BJ (cell line): Measurements from ENCODE around the gene NRGN. TPM values are rescaled to one million over a fixed set of nuclear protein-coding genes. Genes with fewer than 3 reads are reported as not detected.

ENCODE experiments used
- CTCF ChIA-PET: fragments of 350-600 bp; formaldehyde crosslinking; extraction: SDS; loops from one replicate; lab custom pipeline; 2021; ENCODE audit warnings: antibody characterized with exemption, inconsistent platforms; lab: Yijun Ruan, JAX
- POLR2A ChIA-PET: fragments of 300-600 bp; sonication (Branson Sonifier 250); formaldehyde crosslinking; extraction: SDS; loops from one replicate; lab custom pipeline; 2021; ENCODE audit warnings: antibody characterized with exemption; lab: Charles Lee
- DNase-seq: peaks from one replicate; pipeline ENCODE4 v3.0.0-alpha.2; 2011; ENCODE audit warnings: low read depth
- H3K27me3 ChIP-seq: 2 replicates; pipeline ENCODE4 v1.6.0; 2011; ENCODE audit warnings: low read length; ENCODE audit not compliant: control insufficient read depth, insufficient read depth
- H3K36me3 ChIP-seq: 2 replicates; pipeline ENCODE4 v1.5.1; 2011; ENCODE audit warnings: low read length; ENCODE audit not compliant: control insufficient read depth, insufficient read depth
- H3K4me3 ChIP-seq: 2 replicates; pipeline ENCODE4 v1.5.1; 2011; ENCODE audit warnings: low read depth, mild to moderate bottlenecking, control low read depth, low read length
- polyA plus RNA-seq: library from polyadenylated mRNA; depleted of rRNA; stranded (reverse); fragments of >200 nt; gene quantifications from 2 replicates; pipeline ENCODE4 v1.2.3, GENCODE V29; 2011
- TF ChIP-seq, protein P1 (sequence below): IDR thresholded peaks from 2 replicates; pipeline ENCODE4 v1.5.1; 2011; ENCODE audit warnings: low read depth, mild to moderate bottlenecking, control low read depth, inconsistent platforms, low read length, moderate library complexity; ENCODE audit not compliant: insufficient read depth

The NRGN gene
- polyA plus RNA-seq, 1 experiment = 1.6 TPM

DNA sequence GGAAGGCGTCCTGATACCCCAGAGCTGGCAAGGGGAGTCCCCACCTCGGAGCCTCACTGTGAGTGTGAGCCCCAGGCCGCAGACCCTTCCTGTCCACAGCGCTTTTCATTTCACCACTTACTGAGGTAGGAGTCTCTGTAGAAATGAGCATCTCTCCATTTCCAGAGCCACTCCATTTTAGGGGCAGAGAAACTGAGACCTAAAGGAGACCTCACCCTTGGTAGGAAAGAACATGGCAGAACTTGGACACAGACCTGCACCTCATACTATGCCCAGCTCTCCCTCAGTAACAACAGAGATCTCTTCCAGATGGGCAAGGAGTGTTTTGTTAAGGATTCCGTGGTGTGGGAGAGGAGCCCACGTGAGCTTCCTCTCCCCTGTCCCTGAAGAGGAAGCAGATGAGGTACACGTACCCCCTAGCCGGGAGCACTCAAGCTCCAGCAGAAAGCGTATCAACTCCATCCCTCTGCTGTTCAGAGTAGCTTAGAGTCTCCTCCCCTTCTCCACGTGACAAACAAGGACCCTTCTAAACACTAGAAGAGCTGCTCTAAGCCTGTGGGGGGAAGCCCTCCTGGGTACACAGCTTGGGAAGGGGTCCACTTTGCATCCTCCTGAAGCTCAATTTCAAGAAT lies 12.8 kb downstream of the NRGN start:
- DNase-seq = no peak
- Histone ChIP-seq H3K27me3 (peaks cover 21% of the 10 kb centered on the region), H3K4me3 (no peak overlapping the region), H3K36me3 (no peaks in the 10 kb centered on the region)
- TF ChIP-seq, protein P1, sequence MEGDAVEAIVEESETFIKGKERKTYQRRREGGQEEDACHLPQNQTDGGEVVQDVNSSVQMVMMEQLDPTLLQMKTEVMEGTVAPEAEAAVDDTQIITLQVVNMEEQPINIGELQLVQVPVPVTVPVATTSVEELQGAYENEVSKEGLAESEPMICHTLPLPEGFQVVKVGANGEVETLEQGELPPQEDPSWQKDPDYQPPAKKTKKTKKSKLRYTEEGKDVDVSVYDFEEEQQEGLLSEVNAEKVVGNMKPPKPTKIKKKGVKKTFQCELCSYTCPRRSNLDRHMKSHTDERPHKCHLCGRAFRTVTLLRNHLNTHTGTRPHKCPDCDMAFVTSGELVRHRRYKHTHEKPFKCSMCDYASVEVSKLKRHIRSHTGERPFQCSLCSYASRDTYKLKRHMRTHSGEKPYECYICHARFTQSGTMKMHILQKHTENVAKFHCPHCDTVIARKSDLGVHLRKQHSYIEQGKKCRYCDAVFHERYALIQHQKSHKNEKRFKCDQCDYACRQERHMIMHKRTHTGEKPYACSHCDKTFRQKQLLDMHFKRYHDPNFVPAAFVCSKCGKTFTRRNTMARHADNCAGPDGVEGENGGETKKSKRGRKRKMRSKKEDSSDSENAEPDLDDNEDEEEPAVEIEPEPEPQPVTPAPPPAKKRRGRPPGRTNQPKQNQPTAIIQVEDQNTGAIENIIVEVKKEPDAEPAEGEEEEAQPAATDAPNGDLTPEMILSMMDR = no peak
- POLR2A ChIA-PET = interaction anchor here (0.5 kb wide), 1 partner anchor 9 kb away, joined by 5 read pairs; no protein-coding TSS in a partner anchor
- CTCF ChIA-PET = interaction anchor here (0.6 to 3.5 kb wide), 7 partner anchors 10 to 1877 kb away, joined by 3 to 28 read pairs (median 4); partner anchors contain the start of gene ESAM

DNA sequence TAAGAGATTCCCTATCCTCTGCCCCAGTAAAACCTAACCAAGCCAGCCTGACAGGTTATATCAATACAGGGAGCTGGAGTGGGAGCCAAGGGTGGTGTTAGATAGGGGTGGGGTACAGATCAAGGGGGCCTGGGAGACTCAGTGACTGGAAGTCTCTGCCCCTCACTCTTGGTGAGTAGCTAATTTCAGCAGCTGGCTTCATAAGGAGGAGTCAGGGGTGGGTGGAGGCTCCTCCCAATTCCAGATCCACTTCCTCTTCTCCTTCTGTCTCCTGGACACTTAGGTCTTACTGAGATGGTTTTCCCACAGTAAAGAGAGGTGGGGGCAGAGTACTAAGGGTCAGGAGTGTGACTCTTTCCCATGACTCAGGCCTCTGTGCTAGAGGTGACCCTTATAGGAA lies 13.5 kb downstream of the NRGN start:
- DNase-seq = no peak
- peaks cover 23% of the 10 kb centered on the region for H3K27me3 ChIP-seq
- TF ChIP-seq, protein P1 = no peak
- H3K4me3 ChIP-seq = no peak overlapping the region
- POLR2A ChIA-PET = interaction anchor here (0.5 kb wide), 1 partner anchor 8 kb away, joined by 5 read pairs; no protein-coding TSS in a partner anchor
- CTCF ChIA-PET = interaction anchor here (1.1 to 3.5 kb wide), 5 partner anchors 10 to 85 kb away, joined by 3 to 28 read pairs (median 4); partner anchors contain the start of gene ESAM
- H3K36me3 ChIP-seq = no peaks in the 10 kb centered on the region

DNA sequence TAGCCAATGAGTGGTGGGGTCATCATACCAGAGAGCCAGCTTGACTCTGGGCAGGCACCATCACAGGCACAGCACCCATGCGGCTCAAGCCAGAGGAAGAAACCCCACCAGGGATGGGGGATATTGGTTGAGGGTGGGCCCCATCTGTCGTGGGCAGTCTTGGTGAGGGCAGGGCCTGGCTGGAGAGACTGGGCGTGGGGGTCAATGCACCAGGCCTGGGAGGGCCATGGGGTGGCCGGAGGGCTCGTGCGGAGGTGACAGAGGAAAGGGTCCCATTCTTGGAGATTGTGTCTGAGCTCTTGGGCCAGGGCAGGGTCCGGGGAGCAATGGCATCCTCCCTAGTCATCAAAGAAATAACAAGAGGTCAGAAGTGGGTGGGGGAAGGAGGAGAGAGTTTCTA lies 13.9 kb downstream of the NRGN start:
- ChIA-PET POLR2A (no interaction called here), CTCF (interaction anchor here (1.1 to 3.5 kb wide), 4 partner anchors 9 to 84 kb away, joined by 4 to 28 read pairs (median 4); partner anchors contain the start of gene ESAM)
- H3K27me3 ChIP-seq = peaks cover 24% of the 10 kb centered on the region
- no peaks in the 10 kb centered on the region for H3K36me3 ChIP-seq
- TF ChIP-seq, protein P1 = no peak
- H3K4me3 ChIP-seq = no peak overlapping the region
- no peak for DNase-seq

DNA sequence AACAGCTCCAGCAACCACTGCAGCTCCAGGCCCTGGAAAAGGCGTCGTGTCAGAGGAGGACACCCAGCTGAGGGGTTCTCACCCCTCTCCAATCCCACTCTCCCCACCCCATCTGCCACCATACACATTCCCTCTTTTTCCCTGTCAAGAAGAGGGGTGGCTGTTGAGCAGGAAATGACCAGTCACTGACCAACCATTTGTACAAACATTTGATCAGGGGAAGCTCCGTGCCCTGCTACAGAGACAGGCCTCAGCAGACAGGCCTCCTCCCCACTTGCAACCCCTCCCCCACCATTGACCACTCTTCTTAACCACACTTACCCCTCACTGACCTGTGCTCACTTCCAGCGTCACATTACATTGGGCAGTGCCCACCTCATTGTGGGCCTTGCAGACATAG lies 14.6 kb downstream of the NRGN start:
- H3K27me3 ChIP-seq = peaks cover 24% of the 10 kb centered on the region
- CTCF ChIA-PET = interaction anchor here (1.3 to 3.5 kb wide), 5 partner anchors 9 to 39 kb away, joined by 4 to 28 read pairs (median 4); partner anchors contain the start of genes ESAM and NRGN
- no peaks in the 10 kb centered on the region for H3K36me3 ChIP-seq
- no peak for DNase-seq
- H3K4me3 ChIP-seq = no peak overlapping the region
- POLR2A ChIA-PET = no interaction called here
- TF ChIP-seq, protein P1 = no peak

DNA sequence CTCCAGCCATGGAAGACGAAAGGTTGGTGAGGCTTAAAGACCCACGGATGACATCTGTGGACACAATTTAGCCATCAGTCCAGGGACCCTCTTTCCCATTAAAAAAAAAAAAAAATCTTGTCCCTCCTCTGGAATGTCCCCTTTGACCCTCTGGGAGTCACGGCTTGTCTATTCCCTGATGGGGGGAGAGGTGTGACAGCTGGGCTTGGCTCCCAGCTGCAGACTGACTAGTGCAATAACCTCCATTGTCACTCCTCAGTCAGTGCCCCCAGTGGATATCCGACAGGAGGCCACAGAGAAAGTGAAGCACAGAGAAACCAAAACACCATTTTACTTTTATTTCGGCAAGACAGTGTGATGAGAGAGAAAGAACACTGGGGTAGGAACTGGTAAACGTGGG lies 15.0 kb downstream of the NRGN start:
- ChIA-PET CTCF (interaction anchor here (0.6 to 3.5 kb wide), 5 partner anchors 8 to 109 kb away, joined by 3 to 28 read pairs (median 6); partner anchors contain the start of genes ESAM and NRGN), POLR2A (no interaction called here)
- H3K27me3 ChIP-seq = peaks cover 25% of the 10 kb centered on the region
- H3K4me3 ChIP-seq = no peak overlapping the region
- DNase-seq = no peak
- no peaks in the 10 kb centered on the region for H3K36me3 ChIP-seq
- TF ChIP-seq, protein P1 = no peak
